Measurements from ENCODE around the gene ATE1. TPM values are rescaled to one million over a fixed set of nuclear protein-coding genes. Genes with fewer than 3 reads are reported as not detected.

ATE1 gene
- total and polyA plus RNA-seq, 11 donors, result 15.2 to 50.1 (median 39.9) TPM

DNA sequence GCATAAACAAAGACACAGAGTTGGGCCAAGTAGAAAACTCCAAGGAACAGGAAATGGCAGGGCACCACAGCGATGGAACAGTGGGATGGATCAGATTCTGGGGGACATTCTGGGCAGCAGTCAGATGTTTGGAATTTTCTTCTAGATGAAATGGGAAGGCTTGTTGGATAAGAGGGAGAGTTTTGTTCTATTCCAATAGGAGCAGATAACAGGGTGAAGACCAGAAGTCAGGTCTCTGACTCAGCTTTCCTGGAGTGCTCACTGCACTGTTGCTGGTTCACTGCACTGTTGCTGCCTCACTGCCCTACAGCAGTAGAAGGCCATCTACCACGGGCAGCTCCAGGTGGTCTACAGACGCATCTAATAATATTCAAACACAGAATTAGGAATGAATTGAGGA, 135.6 kb downstream of the ATE1 start:
- TF ChIP-seq POLR2A (IDR thresholded peaks at IDR 0.05), result no peak
- TF ChIP-seq, protein P1, sequence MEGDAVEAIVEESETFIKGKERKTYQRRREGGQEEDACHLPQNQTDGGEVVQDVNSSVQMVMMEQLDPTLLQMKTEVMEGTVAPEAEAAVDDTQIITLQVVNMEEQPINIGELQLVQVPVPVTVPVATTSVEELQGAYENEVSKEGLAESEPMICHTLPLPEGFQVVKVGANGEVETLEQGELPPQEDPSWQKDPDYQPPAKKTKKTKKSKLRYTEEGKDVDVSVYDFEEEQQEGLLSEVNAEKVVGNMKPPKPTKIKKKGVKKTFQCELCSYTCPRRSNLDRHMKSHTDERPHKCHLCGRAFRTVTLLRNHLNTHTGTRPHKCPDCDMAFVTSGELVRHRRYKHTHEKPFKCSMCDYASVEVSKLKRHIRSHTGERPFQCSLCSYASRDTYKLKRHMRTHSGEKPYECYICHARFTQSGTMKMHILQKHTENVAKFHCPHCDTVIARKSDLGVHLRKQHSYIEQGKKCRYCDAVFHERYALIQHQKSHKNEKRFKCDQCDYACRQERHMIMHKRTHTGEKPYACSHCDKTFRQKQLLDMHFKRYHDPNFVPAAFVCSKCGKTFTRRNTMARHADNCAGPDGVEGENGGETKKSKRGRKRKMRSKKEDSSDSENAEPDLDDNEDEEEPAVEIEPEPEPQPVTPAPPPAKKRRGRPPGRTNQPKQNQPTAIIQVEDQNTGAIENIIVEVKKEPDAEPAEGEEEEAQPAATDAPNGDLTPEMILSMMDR (IDR thresholded peaks at IDR 0.05), result no peak
- DNase-seq (no peak), ATAC-seq (peak in 3 of 4 donors; percentile 61 to 80 (median 76))
- intact Hi-C loops (cut with DNase I), result no loop called here
- Histone ChIP-seq H3K9me3 (no peaks in the 10 kb centered on the region), H3K36me3 (peaks cover 0 to 24% (median 10%) of the 10 kb centered on the region in 9 donors), H3K4me1 (peaks cover 0 to 8% (median 0%) of the 10 kb centered on the region in 12 donors), H3K27me3 (no peaks in the 10 kb centered on the region), H3K27ac (no peak overlapping the region), H3K4me3 (no peak overlapping the region)
- 78 to 90% (median 87%) methylated on average over 3 of the region's 3 CpGs for WGBS, 4 donors

- ATAC-seq, result no peak
- WGBS, 4 donors, result 96% methylated on average over 5 of the region's 5 CpGs
- H3K4me1 ChIP-seq, result peaks cover 0 to 8% (median 0%) of the 10 kb centered on the region in 12 donors
- intact Hi-C loops (cut with DNase I), result no loop called here
- H3K27me3 ChIP-seq, result no peaks in the 10 kb centered on the region
- no peak for DNase-seq
- H3K36me3 ChIP-seq, result peaks cover 0 to 24% (median 10%) of the 10 kb centered on the region in 9 donors
- H3K27ac ChIP-seq, result no peak overlapping the region
- TF ChIP-seq, protein P1 (IDR thresholded peaks at IDR 0.05), result no peak
- no peak for TF ChIP-seq POLR2A (IDR thresholded peaks at IDR 0.05)
- no peak overlapping the region for H3K4me3 ChIP-seq
- no peaks in the 10 kb centered on the region for H3K9me3 ChIP-seq
Measured at GRCh38 chr10:121791761-121792160, 136.1 kb downstream of the ATE1 start.

DNA sequence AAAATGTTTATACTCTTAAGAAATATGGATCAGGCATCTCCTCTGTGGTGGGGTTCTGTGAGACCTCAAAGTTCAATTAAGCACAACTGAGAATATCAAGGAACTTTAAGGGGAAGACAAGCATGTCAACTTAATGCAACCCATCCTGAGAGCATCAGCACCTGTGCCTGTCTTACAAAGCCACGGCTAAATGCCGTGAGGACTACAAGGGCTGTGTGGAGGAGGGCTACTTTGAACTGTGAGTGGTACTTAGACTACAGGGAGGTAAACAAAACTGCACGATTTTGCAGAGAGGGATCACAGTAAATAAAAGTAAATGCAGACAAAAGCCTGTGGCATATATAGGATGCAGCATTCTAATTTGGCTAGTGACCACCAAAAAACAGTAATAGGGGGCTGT, 139.1 kb downstream of the ATE1 start:
- intact Hi-C loops (cut with DNase I), result no loop called here
- DNase-seq, result no peak
- 85 to 93% (median 89%) methylated on average over 3 of the region's 3 CpGs for WGBS, 4 donors

DNA sequence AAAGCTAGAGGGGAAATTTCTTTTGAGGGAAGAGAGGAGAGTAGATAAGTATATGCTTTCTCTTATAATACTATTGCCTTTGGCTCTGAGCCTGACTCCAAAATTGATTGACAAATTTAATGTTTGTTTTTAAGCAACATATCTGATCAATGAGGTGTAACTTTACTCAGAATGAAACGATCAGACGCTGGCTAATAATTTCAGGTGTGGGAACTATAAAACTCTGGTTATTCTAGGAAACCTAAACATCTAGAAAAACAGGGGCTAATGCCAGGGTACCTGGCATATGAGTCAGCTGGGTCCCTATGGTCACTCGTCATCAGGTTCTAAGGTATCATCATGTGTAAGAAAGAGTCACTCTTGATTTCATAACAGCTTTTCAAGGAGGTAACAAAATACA, 139.7 kb downstream of the ATE1 start:
- Histone ChIP-seq H3K4me3 (no peak overlapping the region), H3K27me3 (no peaks in the 10 kb centered on the region), H3K36me3 (peaks cover 0 to 29% (median 10%) of the 10 kb centered on the region in 9 donors), H3K27ac (no peak overlapping the region), H3K4me1 (peaks cover 0 to 8% (median 0%) of the 10 kb centered on the region in 12 donors), H3K9me3 (no peaks in the 10 kb centered on the region)
- DNase-seq (no peak), ATAC-seq (no peak)
- TF ChIP-seq, protein P1 (IDR thresholded peaks at IDR 0.05), result no peak
- no peak for TF ChIP-seq POLR2A (IDR thresholded peaks at IDR 0.05)
- 86 to 92% (median 89%) methylated on average over 3 of the region's 3 CpGs for WGBS, 4 donors
- intact Hi-C loops (cut with DNase I), result no loop called here

More for the DNA sequence above, 139.1 kb downstream of the ATE1 start:
- ATAC-seq, result no peak
- H3K9me3 ChIP-seq, result no peaks in the 10 kb centered on the region
- peaks cover 0 to 29% (median 10%) of the 10 kb centered on the region in 9 donors for H3K36me3 ChIP-seq
- H3K27ac ChIP-seq, result no peak overlapping the region
- no peaks in the 10 kb centered on the region for H3K27me3 ChIP-seq
- H3K4me1 ChIP-seq, result peaks cover 0 to 8% (median 0%) of the 10 kb centered on the region in 12 donors
- no peak overlapping the region for H3K4me3 ChIP-seq
- TF ChIP-seq, protein P1 (IDR thresholded peaks at IDR 0.05), result no peak
- TF ChIP-seq POLR2A (IDR thresholded peaks at IDR 0.05), result no peak

Data from heart left ventricle (tissue), 16 donors.